ENCODE measurements around the gene SLC25A40.

The SLC25A40 gene

DNA sequence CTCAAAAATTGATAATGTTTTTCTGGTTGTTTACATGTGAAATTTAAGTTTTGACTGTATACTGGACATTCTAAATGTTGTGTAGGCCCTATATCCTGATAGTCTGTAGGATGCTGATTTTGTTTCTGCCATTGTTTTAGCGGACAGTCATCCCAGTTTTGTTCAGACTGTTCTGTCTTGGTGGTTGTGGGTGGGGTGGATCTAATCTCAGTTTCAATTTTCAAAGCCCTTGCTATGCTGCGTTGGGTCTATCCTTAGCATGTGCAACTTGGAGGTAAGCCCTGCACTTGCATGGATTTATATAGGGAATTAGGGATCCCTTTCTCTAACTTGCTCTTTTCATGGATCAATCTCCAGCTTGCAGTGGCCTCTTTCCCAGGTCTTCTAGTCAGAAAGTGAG lies 19.2 kb upstream of the SLC25A40 start:
- no peak overlapping the region for H3K27ac ChIP-seq (replicated peaks)
- TF ChIP-seq, protein P1, sequence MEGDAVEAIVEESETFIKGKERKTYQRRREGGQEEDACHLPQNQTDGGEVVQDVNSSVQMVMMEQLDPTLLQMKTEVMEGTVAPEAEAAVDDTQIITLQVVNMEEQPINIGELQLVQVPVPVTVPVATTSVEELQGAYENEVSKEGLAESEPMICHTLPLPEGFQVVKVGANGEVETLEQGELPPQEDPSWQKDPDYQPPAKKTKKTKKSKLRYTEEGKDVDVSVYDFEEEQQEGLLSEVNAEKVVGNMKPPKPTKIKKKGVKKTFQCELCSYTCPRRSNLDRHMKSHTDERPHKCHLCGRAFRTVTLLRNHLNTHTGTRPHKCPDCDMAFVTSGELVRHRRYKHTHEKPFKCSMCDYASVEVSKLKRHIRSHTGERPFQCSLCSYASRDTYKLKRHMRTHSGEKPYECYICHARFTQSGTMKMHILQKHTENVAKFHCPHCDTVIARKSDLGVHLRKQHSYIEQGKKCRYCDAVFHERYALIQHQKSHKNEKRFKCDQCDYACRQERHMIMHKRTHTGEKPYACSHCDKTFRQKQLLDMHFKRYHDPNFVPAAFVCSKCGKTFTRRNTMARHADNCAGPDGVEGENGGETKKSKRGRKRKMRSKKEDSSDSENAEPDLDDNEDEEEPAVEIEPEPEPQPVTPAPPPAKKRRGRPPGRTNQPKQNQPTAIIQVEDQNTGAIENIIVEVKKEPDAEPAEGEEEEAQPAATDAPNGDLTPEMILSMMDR (IDR thresholded peaks at IDR 0.05; ENCODE audit: insufficient read depth, low read length): no peak
- TF ChIP-seq POLR2AphosphoS5 (IDR thresholded peaks at IDR 0.05; ENCODE audit: low read depth): no peak
- TF ChIP-seq SPI1 (IDR thresholded peaks at IDR 0.05; ENCODE audit: borderline replicate concordance, low read depth): no peak
- TF ChIP-seq GABPA (IDR thresholded peaks at IDR 0.05; ENCODE audit: low read depth): no peak
- TF ChIP-seq, protein P2, sequence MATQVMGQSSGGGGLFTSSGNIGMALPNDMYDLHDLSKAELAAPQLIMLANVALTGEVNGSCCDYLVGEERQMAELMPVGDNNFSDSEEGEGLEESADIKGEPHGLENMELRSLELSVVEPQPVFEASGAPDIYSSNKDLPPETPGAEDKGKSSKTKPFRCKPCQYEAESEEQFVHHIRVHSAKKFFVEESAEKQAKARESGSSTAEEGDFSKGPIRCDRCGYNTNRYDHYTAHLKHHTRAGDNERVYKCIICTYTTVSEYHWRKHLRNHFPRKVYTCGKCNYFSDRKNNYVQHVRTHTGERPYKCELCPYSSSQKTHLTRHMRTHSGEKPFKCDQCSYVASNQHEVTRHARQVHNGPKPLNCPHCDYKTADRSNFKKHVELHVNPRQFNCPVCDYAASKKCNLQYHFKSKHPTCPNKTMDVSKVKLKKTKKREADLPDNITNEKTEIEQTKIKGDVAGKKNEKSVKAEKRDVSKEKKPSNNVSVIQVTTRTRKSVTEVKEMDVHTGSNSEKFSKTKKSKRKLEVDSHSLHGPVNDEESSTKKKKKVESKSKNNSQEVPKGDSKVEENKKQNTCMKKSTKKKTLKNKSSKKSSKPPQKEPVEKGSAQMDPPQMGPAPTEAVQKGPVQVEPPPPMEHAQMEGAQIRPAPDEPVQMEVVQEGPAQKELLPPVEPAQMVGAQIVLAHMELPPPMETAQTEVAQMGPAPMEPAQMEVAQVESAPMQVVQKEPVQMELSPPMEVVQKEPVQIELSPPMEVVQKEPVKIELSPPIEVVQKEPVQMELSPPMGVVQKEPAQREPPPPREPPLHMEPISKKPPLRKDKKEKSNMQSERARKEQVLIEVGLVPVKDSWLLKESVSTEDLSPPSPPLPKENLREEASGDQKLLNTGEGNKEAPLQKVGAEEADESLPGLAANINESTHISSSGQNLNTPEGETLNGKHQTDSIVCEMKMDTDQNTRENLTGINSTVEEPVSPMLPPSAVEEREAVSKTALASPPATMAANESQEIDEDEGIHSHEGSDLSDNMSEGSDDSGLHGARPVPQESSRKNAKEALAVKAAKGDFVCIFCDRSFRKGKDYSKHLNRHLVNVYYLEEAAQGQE (IDR thresholded peaks at IDR 0.05; ENCODE audit: insufficient replicate concordance, low read depth): no peak
- no peaks in the 10 kb centered on the region for H3K27me3 ChIP-seq (ENCODE audit: insufficient read depth, poor library complexity, severe bottlenecking)
- H3K4me3 ChIP-seq (replicated peaks; ENCODE audit: insufficient read depth, low read length): no peak overlapping the region
- no peak for DNase-seq (ENCODE audit: low read depth in 1 of 2, low spot score in 1 of 2)

DNA sequence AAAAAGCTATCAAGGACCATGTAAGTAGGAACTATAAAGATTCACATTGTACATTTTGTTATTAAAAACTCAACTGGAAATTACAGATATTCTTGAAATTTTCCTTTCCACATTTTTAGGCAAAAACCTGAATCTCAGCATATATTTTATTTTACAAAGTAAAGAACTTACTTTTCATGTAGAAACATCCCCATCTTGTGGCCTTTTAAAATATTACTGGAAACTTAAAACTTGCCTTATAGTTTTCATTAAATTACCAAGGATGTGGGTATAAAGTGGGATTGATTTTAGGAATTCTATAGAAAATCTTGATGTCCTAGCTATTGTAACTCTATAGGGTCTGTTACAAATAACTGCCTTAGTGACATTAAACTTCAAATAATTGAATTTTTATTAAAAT lies 10.7 kb upstream of the SLC25A40 start:
- no peak for TF ChIP-seq SPI1 (IDR thresholded peaks at IDR 0.05; ENCODE audit: borderline replicate concordance, low read depth)
- TF ChIP-seq, protein P1 (IDR thresholded peaks at IDR 0.05; ENCODE audit: insufficient read depth, low read length): no peak
- TF ChIP-seq, protein P2 (IDR thresholded peaks at IDR 0.05; ENCODE audit: insufficient replicate concordance, low read depth): no peak
- no peak for TF ChIP-seq POLR2AphosphoS5 (IDR thresholded peaks at IDR 0.05; ENCODE audit: low read depth)
- TF ChIP-seq GABPA (IDR thresholded peaks at IDR 0.05; ENCODE audit: low read depth): no peak
- no peak overlapping the region for H3K27ac ChIP-seq (replicated peaks)

DNA sequence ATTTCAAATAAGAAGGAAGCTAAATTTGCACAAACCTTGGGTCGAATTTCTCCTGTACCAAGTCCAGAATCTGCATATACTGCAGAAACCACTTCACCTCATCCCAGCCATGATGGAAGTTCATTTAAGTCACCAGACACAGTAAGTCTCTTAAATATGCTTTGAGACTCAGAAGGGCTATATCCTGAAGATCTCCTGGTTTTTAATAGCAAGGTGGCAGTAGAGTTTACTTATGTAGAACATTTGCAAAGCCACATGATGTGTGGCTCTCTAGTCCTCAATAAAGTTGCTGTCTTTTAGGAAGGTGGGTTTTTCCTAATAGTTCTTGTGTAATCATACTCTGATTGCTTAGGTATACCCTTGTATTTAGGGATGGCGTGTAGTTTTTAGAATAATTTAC lies 8.9 kb upstream of the SLC25A40 start:
- no peak for DNase-seq (ENCODE audit: low read depth in 1 of 2, low spot score in 1 of 2)
- no peak overlapping the region for H3K4me3 ChIP-seq (replicated peaks; ENCODE audit: insufficient read depth, low read length)
- H3K27me3 ChIP-seq (ENCODE audit: insufficient read depth, poor library complexity, severe bottlenecking): no peaks in the 10 kb centered on the region
- TF ChIP-seq, protein P1 (IDR thresholded peaks at IDR 0.05; ENCODE audit: insufficient read depth, low read length): no peak
- TF ChIP-seq SPI1 (IDR thresholded peaks at IDR 0.05; ENCODE audit: borderline replicate concordance, low read depth) (no peak), GABPA (IDR thresholded peaks at IDR 0.05; ENCODE audit: low read depth) (no peak), POLR2AphosphoS5 (IDR thresholded peaks at IDR 0.05; ENCODE audit: low read depth) (no peak)
- no peak overlapping the region for H3K27ac ChIP-seq (replicated peaks)

More for the DNA sequence above, 10.7 kb upstream of the SLC25A40 start:
- Histone ChIP-seq H3K27me3 (ENCODE audit: insufficient read depth, poor library complexity, severe bottlenecking) (no peaks in the 10 kb centered on the region), H3K4me3 (replicated peaks; ENCODE audit: insufficient read depth, low read length) (no peak overlapping the region)
- no peak for DNase-seq (ENCODE audit: low read depth in 1 of 2, low spot score in 1 of 2)

All from HL-60 (cell line).